HepG2 (cell line): ENCODE results near the gene OAS3. TPM values are rescaled to one million over a fixed set of nuclear protein-coding genes. Genes with fewer than 3 reads are reported as not detected.

Experiments used
- EEA1 ChIP-seq: sonication (generic); formaldehyde crosslinking; IDR thresholded peaks from 2 replicates; pipeline ENCODE4 v1.5.1; 2020; ENCODE audit warnings: mild to moderate bottlenecking, missing genetic modification reagents, borderline replicate concordance
- ELF4 ChIP-seq: sonication (generic); formaldehyde crosslinking; IDR thresholded peaks from 2 replicates; pipeline ENCODE4 v1.5.0; 2020; ENCODE audit warnings: missing genetic modification reagents, mild to moderate bottlenecking, moderate library complexity, borderline replicate concordance
- FOXP1 ChIP-seq, 2 experiments: fragments of 450-650 bp in 1 of 2; IDR thresholded peaks; 2 replicates each; pipeline ENCODE4 v1.6.1; 2017 to 2018; ENCODE audit warnings: antibody characterized with exemption in 1 of 2
- HDAC2 ChIP-seq: sonication (generic); formaldehyde crosslinking; IDR thresholded peaks from 2 replicates; pipeline ENCODE4 v1.4.0; 2020; ENCODE audit warnings: missing genetic modification reagents
- KMT2A ChIP-seq: sonication (generic); formaldehyde crosslinking; IDR thresholded peaks from 2 replicates; pipeline ENCODE4 v1.4.0; 2020; ENCODE audit warnings: missing genetic modification reagents
- MTF2 ChIP-seq: sonication (generic); formaldehyde crosslinking; IDR thresholded peaks from 2 replicates; pipeline ENCODE4 v1.5.0; 2020; ENCODE audit warnings: missing genetic modification reagents, borderline replicate concordance
- TCF12 ChIP-seq, 2 experiments: fragments of 450-650 bp in 1 of 2; sonication (generic) in 1 of 2; formaldehyde crosslinking in 1 of 2; IDR thresholded peaks; 2 replicates each; pipeline versions ENCODE4 v1.6.1 to v1.8.0; 2017 to 2022; ENCODE audit warnings: antibody characterized with exemption in 1 of 2, mild to moderate bottlenecking in 1 of 2, missing genetic modification reagents in 1 of 2, moderate library complexity in 1 of 2
- ZNF121 ChIP-seq: sonication (generic); formaldehyde crosslinking; IDR thresholded peaks from 2 replicates; pipeline ENCODE4 v1.5.0; 2020; ENCODE audit warnings: mild to moderate bottlenecking, missing genetic modification reagents
- ZNF256 ChIP-seq: sonication (generic); formaldehyde crosslinking; conservative IDR thresholded peaks from 2 replicates; pipeline ENCODE4 v1.4.0; 2020; ENCODE audit warnings: missing genetic modification reagents
- ZNF546 ChIP-seq: sonication (generic); formaldehyde crosslinking; conservative IDR thresholded peaks from 2 replicates; pipeline ENCODE4 v1.8.1; 2023; ENCODE audit warnings: mild to moderate bottlenecking, missing genetic modification reagents
- polyA plus RNA-seq, 8 experiments: library from polyadenylated mRNA; depleted of rRNA in 3 of 8; stranded (reverse) in 7 of 8; unstranded in 1 of 8; fragments of >200 nt; fragmentation: Illumina TruSeq in 4 of 8; extraction: Trizol in 4 of 8; gene quantifications; 2 replicates each; pipeline versions ENCODE4 v1.2.1 to v1.2.3, GENCODE V29; 2011 to 2016; ENCODE audit warnings: low read depth in 4 of 8, missing spikeins in 1 of 8, mixed read lengths in 1 of 8; ENCODE audit not compliant: insufficient read depth in 1 of 8
- total RNA-seq, 5 experiments: library from RNA; depleted of rRNA; stranded (reverse); fragments of >200 nt; fragmentation: Illumina TruSeq; extraction: Trizol; gene quantifications; 2 replicates each; pipeline ENCODE4 v1.2.3, GENCODE V29; 2016; ENCODE audit warnings: low read depth in 1 of 5
- TF ChIP-seq, protein P1 (sequence below): sonication (generic); formaldehyde crosslinking; IDR thresholded peaks from 2 replicates; pipeline ENCODE4 v1.5.1; 2020; ENCODE audit warnings: mild to moderate bottlenecking, missing genetic modification reagents, moderate library complexity
- TF ChIP-seq, protein P2 (sequence below): sonication (generic); formaldehyde crosslinking; IDR thresholded peaks from 2 replicates; pipeline ENCODE4 v1.5.1; 2020; ENCODE audit warnings: missing genetic modification reagents, mild to moderate bottlenecking, borderline replicate concordance
- TF ChIP-seq, protein P3 (sequence below): sonication (generic); formaldehyde crosslinking; IDR thresholded peaks from 2 replicates; pipeline ENCODE4 v1.4.0; 2020; ENCODE audit warnings: mild to moderate bottlenecking, missing genetic modification reagents
- TF ChIP-seq, protein P4 (sequence below): sonication (generic); formaldehyde crosslinking; IDR thresholded peaks from 2 replicates; pipeline ENCODE4 v1.4.0; 2020; ENCODE audit warnings: missing genetic modification reagents, borderline replicate concordance

OAS3 gene
- total and polyA plus RNA-seq, 2 of the 13 experiments (the other 11 are each of a cell fraction or from before 2014, with no cell fraction given), result 4.8 to 10.5 TPM

DNA sequence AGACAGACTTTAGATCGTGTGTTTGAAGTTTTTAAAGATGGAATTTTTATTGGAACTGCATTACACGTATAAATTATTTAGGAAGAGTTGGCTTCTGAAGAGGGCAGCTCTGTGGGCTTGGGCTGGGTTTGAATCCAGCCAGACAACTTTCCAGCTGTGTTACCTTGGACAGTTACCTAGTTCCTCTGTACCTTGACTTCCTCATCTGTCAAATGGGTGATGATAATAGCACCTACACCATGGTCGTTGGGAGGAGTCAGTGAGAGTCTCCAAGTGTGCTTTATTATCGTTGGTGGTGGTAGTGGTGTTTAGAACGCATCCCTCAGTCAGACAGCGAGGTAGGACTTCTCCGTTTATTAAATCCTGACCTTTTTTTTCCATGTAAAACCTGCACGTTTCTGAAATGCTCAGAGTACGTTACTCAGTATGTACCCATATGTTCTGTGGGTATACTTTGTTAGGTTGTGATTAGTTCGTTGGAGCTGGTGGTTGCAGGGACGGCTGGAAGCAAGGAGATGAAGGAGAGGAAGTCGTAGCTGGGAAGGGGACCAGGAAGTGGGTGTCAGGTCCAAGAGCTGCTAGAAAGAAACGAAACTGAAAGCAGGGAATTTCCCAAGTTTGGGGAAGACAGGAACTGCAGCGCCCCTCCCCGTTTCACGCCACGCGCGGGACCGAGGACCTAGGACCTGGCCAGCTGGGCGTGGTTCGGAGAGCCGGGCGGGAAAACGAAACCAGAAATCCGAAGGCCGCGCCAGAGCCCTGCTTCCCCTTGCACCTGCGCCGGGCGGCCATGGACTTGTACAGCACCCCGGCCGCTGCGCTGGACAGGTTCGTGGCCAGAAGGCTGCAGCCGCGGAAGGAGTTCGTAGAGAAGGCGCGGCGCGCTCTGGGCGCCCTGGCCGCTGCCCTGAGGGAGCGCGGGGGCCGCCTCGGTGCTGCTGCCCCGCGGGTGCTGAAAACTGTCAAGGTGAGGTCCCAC lies at the start of gene OAS3 (continued):
- TF ChIP-seq ZNF256 (CRISPR knock-in tag) (0 out of 2 replicates have a peak, but pooled peaks have one; percentile 44), ELF4 (CRISPR knock-in tag) (peak; percentile 45; the same call in 1 of the 2 replicates), MTF2 (CRISPR knock-in tag) (no peak), KMT2A (CRISPR knock-in tag) (peak; percentile 96), ZNF121 (CRISPR knock-in tag) (no peak), FOXP1 (IDR thresholded peaks at IDR 0.05) (no peak), FOXP1 (CRISPR knock-in tag; IDR thresholded peaks at IDR 0.05) (no peak), TCF12 (IDR thresholded peaks at IDR 0.05) (no peak), TCF12 (CRISPR knock-in tag; IDR thresholded peaks at IDR 0.05) (peak; percentile 27; the same call in 1 of the 2 replicates), EEA1 (CRISPR knock-in tag) (no peak), ZNF546 (CRISPR knock-in tag) (no peak), HDAC2 (peak; percentile 61)
- TF ChIP-seq, protein P1, sequence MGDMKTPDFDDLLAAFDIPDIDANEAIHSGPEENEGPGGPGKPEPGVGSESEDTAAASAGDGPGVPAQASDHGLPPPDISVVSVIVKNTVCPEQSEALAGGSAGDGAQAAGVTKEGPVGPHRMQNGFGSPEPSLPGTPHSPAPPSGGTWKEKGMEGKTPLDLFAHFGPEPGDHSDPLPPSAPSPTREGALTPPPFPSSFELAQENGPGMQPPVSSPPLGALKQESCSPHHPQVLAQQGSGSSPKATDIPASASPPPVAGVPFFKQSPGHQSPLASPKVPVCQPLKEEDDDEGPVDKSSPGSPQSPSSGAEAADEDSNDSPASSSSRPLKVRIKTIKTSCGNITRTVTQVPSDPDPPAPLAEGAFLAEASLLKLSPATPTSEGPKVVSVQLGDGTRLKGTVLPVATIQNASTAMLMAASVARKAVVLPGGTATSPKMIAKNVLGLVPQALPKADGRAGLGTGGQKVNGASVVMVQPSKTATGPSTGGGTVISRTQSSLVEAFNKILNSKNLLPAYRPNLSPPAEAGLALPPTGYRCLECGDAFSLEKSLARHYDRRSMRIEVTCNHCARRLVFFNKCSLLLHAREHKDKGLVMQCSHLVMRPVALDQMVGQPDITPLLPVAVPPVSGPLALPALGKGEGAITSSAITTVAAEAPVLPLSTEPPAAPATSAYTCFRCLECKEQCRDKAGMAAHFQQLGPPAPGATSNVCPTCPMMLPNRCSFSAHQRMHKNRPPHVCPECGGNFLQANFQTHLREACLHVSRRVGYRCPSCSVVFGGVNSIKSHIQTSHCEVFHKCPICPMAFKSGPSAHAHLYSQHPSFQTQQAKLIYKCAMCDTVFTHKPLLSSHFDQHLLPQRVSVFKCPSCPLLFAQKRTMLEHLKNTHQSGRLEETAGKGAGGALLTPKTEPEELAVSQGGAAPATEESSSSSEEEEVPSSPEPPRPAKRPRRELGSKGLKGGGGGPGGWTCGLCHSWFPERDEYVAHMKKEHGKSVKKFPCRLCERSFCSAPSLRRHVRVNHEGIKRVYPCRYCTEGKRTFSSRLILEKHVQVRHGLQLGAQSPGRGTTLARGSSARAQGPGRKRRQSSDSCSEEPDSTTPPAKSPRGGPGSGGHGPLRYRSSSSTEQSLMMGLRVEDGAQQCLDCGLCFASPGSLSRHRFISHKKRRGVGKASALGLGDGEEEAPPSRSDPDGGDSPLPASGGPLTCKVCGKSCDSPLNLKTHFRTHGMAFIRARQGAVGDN (CRISPR knock-in tag), result peak; percentile 87
- TF ChIP-seq, protein P2, sequence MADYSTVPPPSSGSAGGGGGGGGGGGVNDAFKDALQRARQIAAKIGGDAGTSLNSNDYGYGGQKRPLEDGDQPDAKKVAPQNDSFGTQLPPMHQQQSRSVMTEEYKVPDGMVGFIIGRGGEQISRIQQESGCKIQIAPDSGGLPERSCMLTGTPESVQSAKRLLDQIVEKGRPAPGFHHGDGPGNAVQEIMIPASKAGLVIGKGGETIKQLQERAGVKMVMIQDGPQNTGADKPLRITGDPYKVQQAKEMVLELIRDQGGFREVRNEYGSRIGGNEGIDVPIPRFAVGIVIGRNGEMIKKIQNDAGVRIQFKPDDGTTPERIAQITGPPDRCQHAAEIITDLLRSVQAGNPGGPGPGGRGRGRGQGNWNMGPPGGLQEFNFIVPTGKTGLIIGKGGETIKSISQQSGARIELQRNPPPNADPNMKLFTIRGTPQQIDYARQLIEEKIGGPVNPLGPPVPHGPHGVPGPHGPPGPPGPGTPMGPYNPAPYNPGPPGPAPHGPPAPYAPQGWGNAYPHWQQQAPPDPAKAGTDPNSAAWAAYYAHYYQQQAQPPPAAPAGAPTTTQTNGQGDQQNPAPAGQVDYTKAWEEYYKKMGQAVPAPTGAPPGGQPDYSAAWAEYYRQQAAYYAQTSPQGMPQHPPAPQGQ (CRISPR knock-in tag), result no peak
- TF ChIP-seq, protein P3, sequence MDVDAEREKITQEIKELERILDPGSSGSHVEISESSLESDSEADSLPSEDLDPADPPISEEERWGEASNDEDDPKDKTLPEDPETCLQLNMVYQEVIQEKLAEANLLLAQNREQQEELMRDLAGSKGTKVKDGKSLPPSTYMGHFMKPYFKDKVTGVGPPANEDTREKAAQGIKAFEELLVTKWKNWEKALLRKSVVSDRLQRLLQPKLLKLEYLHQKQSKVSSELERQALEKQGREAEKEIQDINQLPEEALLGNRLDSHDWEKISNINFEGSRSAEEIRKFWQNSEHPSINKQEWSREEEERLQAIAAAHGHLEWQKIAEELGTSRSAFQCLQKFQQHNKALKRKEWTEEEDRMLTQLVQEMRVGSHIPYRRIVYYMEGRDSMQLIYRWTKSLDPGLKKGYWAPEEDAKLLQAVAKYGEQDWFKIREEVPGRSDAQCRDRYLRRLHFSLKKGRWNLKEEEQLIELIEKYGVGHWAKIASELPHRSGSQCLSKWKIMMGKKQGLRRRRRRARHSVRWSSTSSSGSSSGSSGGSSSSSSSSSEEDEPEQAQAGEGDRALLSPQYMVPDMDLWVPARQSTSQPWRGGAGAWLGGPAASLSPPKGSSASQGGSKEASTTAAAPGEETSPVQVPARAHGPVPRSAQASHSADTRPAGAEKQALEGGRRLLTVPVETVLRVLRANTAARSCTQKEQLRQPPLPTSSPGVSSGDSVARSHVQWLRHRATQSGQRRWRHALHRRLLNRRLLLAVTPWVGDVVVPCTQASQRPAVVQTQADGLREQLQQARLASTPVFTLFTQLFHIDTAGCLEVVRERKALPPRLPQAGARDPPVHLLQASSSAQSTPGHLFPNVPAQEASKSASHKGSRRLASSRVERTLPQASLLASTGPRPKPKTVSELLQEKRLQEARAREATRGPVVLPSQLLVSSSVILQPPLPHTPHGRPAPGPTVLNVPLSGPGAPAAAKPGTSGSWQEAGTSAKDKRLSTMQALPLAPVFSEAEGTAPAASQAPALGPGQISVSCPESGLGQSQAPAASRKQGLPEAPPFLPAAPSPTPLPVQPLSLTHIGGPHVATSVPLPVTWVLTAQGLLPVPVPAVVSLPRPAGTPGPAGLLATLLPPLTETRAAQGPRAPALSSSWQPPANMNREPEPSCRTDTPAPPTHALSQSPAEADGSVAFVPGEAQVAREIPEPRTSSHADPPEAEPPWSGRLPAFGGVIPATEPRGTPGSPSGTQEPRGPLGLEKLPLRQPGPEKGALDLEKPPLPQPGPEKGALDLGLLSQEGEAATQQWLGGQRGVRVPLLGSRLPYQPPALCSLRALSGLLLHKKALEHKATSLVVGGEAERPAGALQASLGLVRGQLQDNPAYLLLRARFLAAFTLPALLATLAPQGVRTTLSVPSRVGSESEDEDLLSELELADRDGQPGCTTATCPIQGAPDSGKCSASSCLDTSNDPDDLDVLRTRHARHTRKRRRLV (CRISPR knock-in tag), result no peak; the same call in 1 of the 2 replicates
- TF ChIP-seq, protein P4, sequence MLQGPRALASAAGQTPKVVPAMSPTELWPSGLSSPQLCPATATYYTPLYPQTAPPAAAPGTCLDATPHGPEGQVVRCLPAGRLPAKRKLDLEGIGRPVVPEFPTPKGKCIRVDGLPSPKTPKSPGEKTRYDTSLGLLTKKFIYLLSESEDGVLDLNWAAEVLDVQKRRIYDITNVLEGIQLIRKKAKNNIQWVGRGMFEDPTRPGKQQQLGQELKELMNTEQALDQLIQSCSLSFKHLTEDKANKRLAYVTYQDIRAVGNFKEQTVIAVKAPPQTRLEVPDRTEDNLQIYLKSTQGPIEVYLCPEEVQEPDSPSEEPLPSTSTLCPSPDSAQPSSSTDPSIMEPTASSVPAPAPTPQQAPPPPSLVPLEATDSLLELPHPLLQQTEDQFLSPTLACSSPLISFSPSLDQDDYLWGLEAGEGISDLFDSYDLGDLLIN (CRISPR knock-in tag), result peak; percentile 74; the same call in 1 of the 2 replicates
